Measurements from ENCODE around the gene L3MBTL3. TPM values are rescaled to one million over a fixed set of nuclear protein-coding genes. Genes with fewer than 3 reads are reported as not detected.

Gene L3MBTL3
- total and polyA plus RNA-seq, 12 donors: 0.77 to 4.0 (median 2.3) TPM

GRCh38 chr6:130105996-130106704 is 87.8 kb downstream of the L3MBTL3 start:
- ATAC-seq (no peak), DNase-seq (no peak)
- Histone ChIP-seq H3K9me3 (peaks cover 0 to 9% (median 0%) of the 10 kb centered on the region in 11 donors), H3K36me3 (peaks cover 0 to 31% (median 0%) of the 10 kb centered on the region in 9 donors), H3K27me3 (no peaks in the 10 kb centered on the region), H3K4me1 (no peaks in the 10 kb centered on the region), H3K27ac (no peak overlapping the region), H3K4me3 (no peak overlapping the region)
- WGBS, 2 donors: 88 to 89% methylated on average over 4 of the region's 4 CpGs
- TF ChIP-seq CTCF (IDR thresholded peaks at IDR 0.05): no peak
- intact Hi-C loops (cut with DNase I): no loop called here

- 94 to 98% methylated on average over 1 of the region's 1 CpG for WGBS, 2 donors
- no peak for TF ChIP-seq CTCF (IDR thresholded peaks at IDR 0.05)
- H3K27me3 ChIP-seq: no peaks in the 10 kb centered on the region
- H3K4me3 ChIP-seq: no peak overlapping the region
- no peaks in the 10 kb centered on the region for H3K4me1 ChIP-seq
- H3K9me3 ChIP-seq: peaks cover 0 to 9% (median 0%) of the 10 kb centered on the region in 11 donors
- ATAC-seq: no peak
- peaks cover 0 to 31% (median 0%) of the 10 kb centered on the region in 9 donors for H3K36me3 ChIP-seq
- no peak for DNase-seq
- H3K27ac ChIP-seq: no peak overlapping the region
- intact Hi-C loops (cut with DNase I): no loop called here
Measured at GRCh38 chr6:130107710-130108109, 89.3 kb downstream of the L3MBTL3 start.

- H3K4me3 ChIP-seq: no peak overlapping the region
- H3K9me3 ChIP-seq: peaks cover 0 to 9% (median 0%) of the 10 kb centered on the region in 11 donors
- H3K36me3 ChIP-seq: peaks cover 0 to 14% (median 0%) of the 10 kb centered on the region in 9 donors
- no peaks in the 10 kb centered on the region for H3K4me1 ChIP-seq
- ATAC-seq: no peak
- no peak for DNase-seq
- intact Hi-C loops (cut with DNase I): no loop called here
- H3K27me3 ChIP-seq: no peaks in the 10 kb centered on the region
- H3K27ac ChIP-seq: no peak overlapping the region
- no peak for TF ChIP-seq CTCF (IDR thresholded peaks at IDR 0.05)
- WGBS, 2 donors: 85 to 87% methylated on average over 1 of the region's 1 CpG
Measured at GRCh38 chr6:130111031-130111430, 92.7 kb downstream of the L3MBTL3 start.

- DNase-seq (no peak), ATAC-seq (no peak)
- Histone ChIP-seq H3K4me1 (no peaks in the 10 kb centered on the region), H3K27me3 (no peaks in the 10 kb centered on the region), H3K4me3 (no peak overlapping the region), H3K27ac (no peak overlapping the region), H3K36me3 (peaks cover 0 to 4% (median 0%) of the 10 kb centered on the region in 9 donors), H3K9me3 (peaks cover 0 to 9% (median 0%) of the 10 kb centered on the region in 11 donors)
- intact Hi-C loops (cut with DNase I): no loop called here
- TF ChIP-seq CTCF (IDR thresholded peaks at IDR 0.05): no peak
- WGBS, 2 donors: 90 to 93% methylated on average over 2 of the region's 2 CpGs
Measured at GRCh38 chr6:130113201-130113710, 94.9 kb downstream of the L3MBTL3 start.
